ENCODE data around the gene TSPAN18. TPM values are rescaled to one million over a fixed set of nuclear protein-coding genes. Genes with fewer than 3 reads are reported as not detected.
A peak's percentile ranks its signal among the peaks of the same experiment; 100 is the strongest.

TSPAN18 gene
- total and polyA plus RNA-seq, 2 of the 8 experiments (the other 6 are each of a cell fraction or from before 2014, with no cell fraction given), result 5.2 to 10.2 TPM

DNA sequence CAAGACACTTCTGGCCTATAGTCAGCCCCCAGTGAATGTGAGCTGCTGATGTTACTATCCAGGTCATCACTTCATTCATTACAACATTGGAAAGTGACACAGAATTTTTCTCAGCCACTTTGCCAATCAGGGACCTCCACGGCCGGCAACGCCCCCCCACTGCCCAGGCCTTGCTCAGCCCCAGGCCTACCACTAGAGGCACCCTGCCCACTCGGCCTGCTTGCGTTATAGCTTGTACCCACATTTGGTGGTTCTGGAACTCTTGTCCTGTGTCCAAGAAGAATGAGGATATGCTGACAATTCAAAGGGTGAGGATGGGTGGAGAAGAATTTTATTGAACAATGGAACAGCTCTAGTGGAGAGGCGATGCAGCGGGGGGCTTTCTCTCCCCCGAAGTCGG, 96.2 kb downstream of the TSPAN18 start:
- Histone ChIP-seq H4K20me1 (replicated peaks in 1 of 2; ENCODE audit: control insufficient read depth in 1 of 2, insufficient read depth in 2 of 2, low read length in 2 of 2) (peaks cover 0 to 1% of the 10 kb centered on the region in 2 experiments), H3K56ac (replicated peaks; ENCODE audit: insufficient read length, low read depth, low read length) (no peak overlapping the region), H2BK120ac (replicated peaks; ENCODE audit: low read depth, low read length) (no peak overlapping the region), H2BK15ac (ENCODE audit: low read length) (no peak overlapping the region), H2BK5ac (ENCODE audit: low read depth, low read length) (no peak overlapping the region), H2BK12ac (ENCODE audit: low read depth, low read length) (no peak overlapping the region), H4K5ac (ENCODE audit: insufficient read length, low read depth, low read length) (no peak overlapping the region), H2AK5ac (ENCODE audit: low read depth, low read length) (no peak overlapping the region), H3K4me2 (ENCODE audit: insufficient read depth in 1 of 2, low read depth in 2 of 2, low read length in 2 of 2) (no peak overlapping the region; a peak in 1 of 4 replicates), H3K4me3 (ENCODE audit: extremely low read depth in 1 of 4, insufficient read depth in 2 of 4, low read depth in 3 of 4, low read length in 4 of 4) (0 out of 8 replicates have a peak overlapping the region, but pooled peaks of 1 of the 4 experiments have one; percentile 31), H2AFZ (ENCODE audit: low read length) (no peak overlapping the region), H3K27me3 (replicated peaks in 1 of 4; ENCODE audit: control insufficient read depth in 3 of 4, extremely low read depth in 1 of 4, insufficient read depth in 3 of 4, low read length in 3 of 4) (peaks cover 0 to 25% (median 10%) of the 10 kb centered on the region in 4 experiments; a peak in 5 of 7 replicates), H3K14ac (ENCODE audit: insufficient read length) (no peak overlapping the region), H3K9me3 (ENCODE audit: insufficient read depth in 2 of 2, low read depth in 1 of 2, low read length in 1 of 2) (no peaks in the 10 kb centered on the region), H4K91ac (replicated peaks; ENCODE audit: insufficient read length, low read length) (no peak overlapping the region), H3K36me3 (ENCODE audit: control insufficient read depth in 2 of 4, insufficient read depth in 4 of 4, low read length in 3 of 4) (no peaks in the 10 kb centered on the region), H3K4ac (replicated peaks; ENCODE audit: insufficient read length, low read depth, low read length) (no peak overlapping the region), H3K79me1 (ENCODE audit: low read depth, low read length) (no peaks in the 10 kb centered on the region), H3K9ac (replicated peaks in 1 of 4; ENCODE audit: extremely low read depth in 1 of 4, low read depth in 3 of 4, low read length in 3 of 4) (no peak overlapping the region; a peak in 1 of 7 replicates), H3K18ac (ENCODE audit: extremely low read depth, low read length) (no peak overlapping the region), H3K79me2 (ENCODE audit: control insufficient read depth in 1 of 2, insufficient read depth in 2 of 2, low read length in 2 of 2) (no peaks in the 10 kb centered on the region), H2BK20ac (ENCODE audit: low read length) (no peak overlapping the region), H3K23me2 (ENCODE audit: low read depth, low read length) (no peaks in the 10 kb centered on the region; the same call in none of the 2 replicates), H3K4me1 (replicated peaks in 1 of 4; ENCODE audit: control insufficient read depth in 3 of 4, insufficient read depth in 4 of 4, low read length in 3 of 4) (peaks cover 11 to 32% (median 21%) of the 10 kb centered on the region in 4 experiments), H4K8ac (ENCODE audit: extremely low read depth, insufficient read depth, low read length) (no peak overlapping the region), H3K27ac (ENCODE audit: low read depth, low read length) (no peak overlapping the region), H3K23ac (ENCODE audit: insufficient read length) (no peak overlapping the region)
- peak in 1 of 2 experiments; percentile 57 for DNase-seq (ENCODE audit: low read depth in 1 of 2, low spot score in 2 of 2)
- CTCF ChIA-PET (ENCODE audit: partially characterized antibody), result interaction anchor here (0.6 to 7.6 kb wide), 32 partner anchors 10 to 206 kb away, joined by 3 to 49 read pairs (median 4); no protein-coding TSS in a partner anchor
- TF ChIP-seq CREB1 (IDR thresholded peaks at IDR 0.05), result peak; percentile 28; the same call in 1 of the 2 replicates
- TF ChIP-seq, protein P1, sequence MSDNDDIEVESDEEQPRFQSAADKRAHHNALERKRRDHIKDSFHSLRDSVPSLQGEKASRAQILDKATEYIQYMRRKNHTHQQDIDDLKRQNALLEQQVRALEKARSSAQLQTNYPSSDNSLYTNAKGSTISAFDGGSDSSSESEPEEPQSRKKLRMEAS (IDR thresholded peaks at IDR 0.05), result peak; percentile 48; the same call in 1 of the 2 replicates
- no peak for TF ChIP-seq TAF7 (optimal IDR thresholded peaks at IDR 0.05; ENCODE audit: borderline replicate concordance, low read depth, low read length)
- peak in 1 of 2 experiments; percentile 29; a peak in 1 of 4 replicates for TF ChIP-seq HDAC2 (IDR thresholded peaks at IDR 0.05; ENCODE audit: borderline replicate concordance in 1 of 2, low read depth in 2 of 2, low read length in 2 of 2)
- no peak for TF ChIP-seq TEAD4 (IDR thresholded peaks at IDR 0.05; ENCODE audit: low read depth, low read length)
- TF ChIP-seq RAD21 (IDR thresholded peaks at IDR 0.05 in 1 of 2, conservative IDR thresholded peaks at IDR 0.05 in 1 of 2; ENCODE audit: low read depth in 2 of 2, low read length in 2 of 2), result peak; percentile 64 to 74
- TF ChIP-seq CTCF (IDR thresholded peaks at IDR 0.05; ENCODE audit: control extremely low read depth in 1 of 3, insufficient read depth in 1 of 3, low read depth in 1 of 3, low read length in 3 of 3), result peak; percentile 73 to 99 (median 93)
- peak; percentile 58 for FAIRE-seq
- WGBS, 2 experiments (ENCODE audit: extremely low coverage in 1 of 2, insufficient coverage in 1 of 2, insufficient read length in 1 of 2, insufficient replicate concordance in 2 of 2, low coverage in 1 of 2, low lambda C conversion rate in 2 of 2, missing lambda C conversion rate in 1 of 2), result 60% methylated on average over 8 of the region's 9 CpGs; no CpG with 5 or more reads in 1 of the 2 experiments
- POLR2A ChIA-PET (ENCODE audit: partially characterized antibody), result interaction anchor here (2.3 kb wide), 1 partner anchor 13 kb away, joined by 6 read pairs; no protein-coding TSS in a partner anchor
